ENCODE measurements around the gene ENTR1. TPM values are rescaled to one million over a fixed set of nuclear protein-coding genes. Genes with fewer than 3 reads are reported as not detected.

Gene ENTR1, protein sequence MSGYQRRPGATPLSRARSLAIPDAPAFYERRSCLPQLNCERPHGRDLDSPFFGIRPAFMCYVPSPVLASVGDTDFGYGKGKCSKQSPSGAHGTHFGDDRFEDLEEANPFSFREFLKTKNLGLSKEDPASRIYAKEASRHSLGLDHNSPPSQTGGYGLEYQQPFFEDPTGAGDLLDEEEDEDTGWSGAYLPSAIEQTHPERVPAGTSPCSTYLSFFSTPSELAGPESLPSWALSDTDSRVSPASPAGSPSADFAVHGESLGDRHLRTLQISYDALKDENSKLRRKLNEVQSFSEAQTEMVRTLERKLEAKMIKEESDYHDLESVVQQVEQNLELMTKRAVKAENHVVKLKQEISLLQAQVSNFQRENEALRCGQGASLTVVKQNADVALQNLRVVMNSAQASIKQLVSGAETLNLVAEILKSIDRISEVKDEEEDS
- 28.2 and 57.9 TPM in 2 replicates for total RNA-seq

DNA sequence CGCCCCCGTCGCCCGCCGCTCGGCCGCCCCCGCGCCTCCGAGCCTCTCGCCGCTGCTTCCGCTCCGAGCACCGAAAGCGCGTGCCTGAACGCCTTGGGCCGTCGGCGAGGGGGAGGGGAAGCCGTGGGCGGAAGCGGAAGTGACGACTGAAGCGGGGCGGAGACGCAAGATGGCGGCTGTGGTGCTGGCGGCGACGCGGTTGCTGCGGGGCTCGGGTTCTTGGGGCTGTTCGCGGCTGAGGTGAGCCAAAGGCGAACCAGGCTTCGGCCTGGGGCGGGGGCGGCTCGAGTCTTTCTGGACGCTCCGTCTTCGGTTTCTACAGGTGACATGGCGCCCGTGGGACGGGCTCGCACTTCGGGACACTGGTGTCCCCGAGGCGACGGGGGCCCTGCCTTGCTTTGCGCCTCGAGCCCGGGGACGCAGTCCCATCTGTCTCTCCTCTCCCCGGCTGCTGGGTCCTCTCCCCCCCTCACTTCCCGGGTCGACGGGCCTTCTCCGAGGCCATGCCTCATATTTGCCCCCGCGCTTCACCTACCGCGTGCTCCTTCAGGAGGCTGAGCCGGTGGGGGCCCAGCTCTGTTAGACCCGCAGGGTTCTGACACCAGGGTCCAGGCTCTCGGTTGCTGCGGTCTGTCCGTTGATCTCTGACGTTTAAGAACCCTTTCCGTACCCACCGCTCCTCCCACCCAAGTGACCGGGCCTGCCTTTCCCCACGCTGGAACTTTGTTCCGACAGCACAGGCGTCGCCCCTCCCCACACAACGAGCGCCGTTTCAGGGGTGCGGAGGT is at the start of gene ENTR1, which contains the start of gene PMPCA:
TSS of gene ENTR1 (minus strand) at position 115 of the 788 bp plus-strand sequence. CDS start 217 bp downstream, outside the sequence.
TSS of gene PMPCA (plus strand) at position 159 of the 788 bp plus-strand sequence. CDS start at position 170, 11 bp downstream.

DNA sequence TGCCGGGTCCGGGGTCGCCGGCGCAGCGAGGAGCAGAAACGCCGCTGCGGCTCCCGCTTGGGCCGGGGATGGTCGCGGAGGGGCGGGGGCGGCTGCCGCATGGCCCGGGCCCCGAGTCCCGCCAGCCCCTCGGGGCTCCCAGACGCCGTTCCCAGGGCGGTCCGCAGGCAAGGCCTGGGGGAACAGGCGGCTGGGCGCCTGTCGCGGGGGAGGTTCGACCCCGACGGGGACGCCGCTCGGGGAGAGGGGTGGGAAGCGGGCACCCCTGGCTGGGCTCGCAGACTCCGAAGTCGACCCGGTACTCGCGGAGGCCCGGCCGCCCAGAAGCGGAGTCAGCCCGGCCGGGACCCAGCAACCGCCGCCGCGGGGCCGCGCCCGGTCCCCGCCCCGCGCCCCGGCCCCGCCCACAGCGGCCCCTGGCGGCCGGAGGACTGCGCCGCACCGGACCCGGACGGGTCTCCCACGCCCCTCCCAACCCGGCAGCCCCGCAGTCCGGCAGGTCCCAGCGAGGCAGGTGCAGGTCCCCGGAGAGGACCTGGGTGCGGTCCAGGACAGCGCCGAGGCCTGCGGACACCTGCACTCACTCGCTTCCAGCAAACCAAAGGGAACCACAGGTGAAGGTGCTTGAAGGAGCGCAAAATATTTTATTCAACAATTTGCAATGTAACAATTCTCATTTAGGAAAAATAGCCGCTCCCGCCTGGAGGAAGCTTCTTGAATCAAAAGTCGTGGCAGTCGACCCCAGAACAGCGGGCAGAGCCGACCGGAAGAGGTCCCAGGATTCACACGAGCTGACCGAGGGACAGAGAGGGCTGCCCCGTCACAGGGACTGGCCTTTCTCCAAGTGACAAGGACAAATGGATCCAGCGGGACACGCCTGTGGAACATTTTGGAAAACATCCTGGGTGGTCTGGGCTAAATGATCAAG is 29.3 kb upstream of the ENTR1 start, which contains the start of gene INPP5E:
TSS of gene INPP5E (minus strand) at position 365 of the 928 bp plus-strand sequence. CDS start 426 bp downstream, outside the sequence.

DNA sequence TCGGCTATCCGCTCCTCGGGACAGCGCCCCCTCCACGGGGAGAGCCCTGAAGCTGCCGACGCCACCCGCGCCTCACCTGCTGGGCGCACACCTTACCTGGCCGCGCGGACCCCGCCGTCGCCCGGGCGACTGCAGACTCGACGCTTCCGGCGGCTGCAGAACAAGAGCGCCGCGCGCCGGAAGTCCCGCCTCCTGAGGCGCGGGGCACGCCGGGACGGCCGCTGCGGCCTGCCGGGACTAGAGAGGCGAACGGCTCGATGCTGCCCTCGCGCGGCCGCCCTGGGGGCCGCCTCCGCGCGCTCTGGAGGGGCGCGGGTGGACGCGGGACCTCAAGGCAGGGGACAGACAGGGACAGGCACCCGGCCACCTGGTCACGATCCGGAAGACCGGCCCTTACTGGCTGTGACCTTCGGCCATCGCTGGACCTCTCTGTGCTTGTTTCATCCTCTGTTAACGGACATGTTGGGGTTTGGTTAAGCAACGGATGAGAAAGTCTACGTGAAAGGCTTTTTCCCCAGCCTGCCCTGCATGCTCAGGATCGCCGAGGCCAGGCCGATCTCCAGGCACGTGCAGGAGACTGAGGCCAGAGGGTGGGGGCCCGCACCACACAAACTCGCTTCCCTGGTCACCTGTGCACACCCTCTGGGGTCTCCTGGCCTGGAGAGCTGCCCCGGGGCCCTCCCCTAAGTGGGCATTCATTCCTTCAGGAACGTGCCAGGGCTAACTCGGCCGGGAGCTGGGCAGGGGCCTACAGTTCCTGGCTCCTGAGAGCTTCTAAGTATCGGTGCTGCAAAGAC is 10.2 kb downstream of the ENTR1 start, which contains the start of gene SNAPC4:
TSS of gene SNAPC4 (minus strand) at position 133 of the 797 bp plus-strand sequence. CDS start 1,742 bp downstream, outside the sequence.

DNA sequence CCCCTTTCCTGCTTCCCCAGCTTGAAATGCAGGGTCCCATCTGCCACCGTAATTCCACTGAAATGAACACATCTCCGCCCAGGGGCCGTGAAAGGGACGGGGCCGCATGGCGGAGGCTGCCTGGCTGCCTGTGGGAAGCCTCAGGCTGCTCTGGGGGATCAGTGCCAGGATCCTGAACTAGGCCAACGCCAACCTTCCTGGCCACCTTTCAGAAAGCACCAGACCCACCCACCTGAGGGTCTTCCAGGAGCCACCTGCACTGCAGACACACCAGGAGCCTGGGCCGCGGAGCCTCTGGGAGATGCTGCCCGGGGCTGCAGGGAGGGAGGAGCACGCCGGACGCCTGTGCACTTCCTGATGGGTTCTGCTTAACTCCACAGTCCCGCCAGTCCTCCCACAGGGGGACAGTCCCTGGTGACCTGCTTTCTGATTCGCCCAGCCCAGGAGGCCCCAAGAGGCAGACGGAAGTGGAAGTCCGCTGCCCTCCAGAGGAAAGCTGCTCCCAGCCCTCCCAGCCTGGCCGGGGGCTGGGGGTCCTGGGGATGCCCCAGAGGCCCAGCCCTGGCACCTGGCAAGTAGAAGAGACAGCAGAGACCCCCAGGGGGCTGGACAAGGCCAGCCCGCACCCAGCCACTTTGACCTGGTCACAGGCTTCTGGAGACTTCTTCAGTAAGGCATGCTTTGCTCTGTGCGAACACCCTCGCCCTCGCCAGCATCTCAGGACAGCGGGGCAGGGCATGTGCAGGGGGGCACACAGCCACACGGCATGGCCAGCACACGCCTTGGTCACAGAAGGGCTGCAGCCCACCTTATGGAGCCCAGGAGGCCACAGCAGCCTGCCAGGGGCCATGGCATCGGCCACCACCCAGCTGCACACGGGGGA is 36.9 kb downstream of the ENTR1 start, which contains the start of gene CARD9:
TSS of gene CARD9 (minus strand) at position 370 of the 883 bp plus-strand sequence. CDS start 1,591 bp downstream, outside the sequence.

DNA sequence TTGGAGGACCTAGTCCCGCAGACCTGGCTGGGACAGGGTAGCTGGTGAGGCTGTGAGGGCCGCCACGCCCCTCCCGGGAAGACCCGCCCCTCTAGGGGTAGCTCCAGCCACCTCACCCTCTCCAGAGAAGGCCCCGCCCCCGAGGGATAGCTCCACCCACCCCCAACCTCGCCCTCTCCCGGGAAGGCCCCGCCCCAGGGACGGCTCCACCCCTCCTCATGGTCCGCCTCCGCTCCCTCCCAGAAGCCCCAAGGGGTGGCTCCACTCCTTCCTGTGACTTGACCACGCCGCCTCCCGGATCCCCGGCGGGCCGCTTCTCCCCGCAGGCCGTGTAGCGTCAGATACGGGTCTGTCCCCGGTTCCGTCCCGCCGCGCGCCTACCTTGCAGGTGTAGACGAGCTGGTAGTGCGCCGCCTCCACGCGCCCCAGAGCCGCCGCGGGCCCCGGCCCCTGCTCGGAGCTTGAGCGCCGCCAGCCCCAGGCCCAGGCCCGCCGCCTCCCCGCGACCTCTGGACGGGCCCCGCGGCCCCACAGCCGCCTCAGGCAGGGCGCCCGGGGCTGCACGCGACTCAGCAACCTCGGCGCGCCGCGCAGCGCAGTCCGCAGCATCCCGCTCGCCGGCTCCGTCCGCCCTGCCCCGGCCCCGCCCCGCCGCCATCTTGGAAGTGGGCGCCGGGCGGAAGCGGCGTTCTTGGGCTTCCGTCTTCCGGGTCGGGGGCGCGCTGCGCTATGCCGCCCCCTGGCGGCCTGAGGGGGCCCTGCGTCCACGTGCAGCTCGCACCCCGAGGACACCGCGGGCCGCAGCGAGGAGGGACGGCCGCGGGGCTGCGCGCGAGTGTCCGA is 47.1 kb downstream of the ENTR1 start, which contains the start of gene DNLZ:
TSS of gene DNLZ (minus strand) at position 639 of the 843 bp plus-strand sequence. CDS start at position 609, 30 bp downstream.

Other genes starting within 250 kb of the ENTR1 start
- under 0.01 TPM in 1 of 2 replicates, not detected in the other for gene LHX3, start 205.5 kb downstream of the ENTR1 start, total RNA-seq
- 11.0 and 19.2 TPM in 2 replicates for gene QSOX2, start 164.8 kb downstream of the ENTR1 start, total RNA-seq
- under 0.01 TPM in 2 replicates for gene CCDC187, start 106.5 kb downstream of the ENTR1 start, total RNA-seq
- 31.6 and 40.1 TPM in 2 replicates for gene GPSM1, start 83.1 kb downstream of the ENTR1 start, total RNA-seq
- gene DNLZ, start 46.9 kb downstream of the ENTR1 start, total RNA-seq, result 7.6 and 21.3 TPM in 2 replicates
- 0.56 and 4.6 TPM in 2 replicates for gene CARD9, start 36.9 kb downstream of the ENTR1 start, total RNA-seq
- gene SNAPC4, start 10.4 kb downstream of the ENTR1 start, total RNA-seq, result 5.6 and 8.8 TPM in 2 replicates
- 36.6 and 67.9 TPM in 2 replicates for gene PMPCA, start within 50 bp of the ENTR1 start, total RNA-seq
- gene INPP5E, start 29.2 kb upstream of the ENTR1 start, total RNA-seq, result 4.8 and 5.9 TPM in 2 replicates
- 17.8 and 22.8 TPM in 2 replicates for gene SEC16A, start 72.4 kb upstream of the ENTR1 start, total RNA-seq
- gene NOTCH1, start 135.4 kb upstream of the ENTR1 start, total RNA-seq, result 12.1 and 24.5 TPM in 2 replicates

Data from regular cardiac myocyte (primary cell).